Dermis microvascular lymphatic vessel endothelial cell (primary cell): ENCODE results near the gene UBE3D. TPM values are rescaled to one million over a fixed set of nuclear protein-coding genes. Genes with fewer than 3 reads are reported as not detected.
"Not testable (repeated sequence)": the region's sequence is repeated elsewhere in the genome, so short reads cannot be mapped to it uniquely, and the experiment has no call there.

ENCODE experiments used
- DNase-seq, 2 donors: peaks; one replicate each; pipeline versions ENCODE4 v3.0.0 to v3.0.0-alpha.2; 2010; ENCODE audit warnings: low read depth in 2 of 2
- total RNA-seq: library from RNA; depleted of rRNA; stranded (reverse); fragments of >200 nt; gene quantifications from 2 replicates; pipeline ENCODE4 v1.2.1, GENCODE V29; 2014

UBE3D gene
- total RNA-seq, 1 donor from 2014 or later: 2.6 TPM

- no peak for DNase-seq
Observed at GRCh38 chr6:82978362-82978945, 87.2 kb downstream of the UBE3D start.

GRCh38 chr6:82976179-82976578 is 89.5 kb downstream of the UBE3D start:
- no peak for DNase-seq

GRCh38 chr6:82971877-82972460 is 93.7 kb downstream of the UBE3D start:
- DNase-seq: no peak

DNA sequence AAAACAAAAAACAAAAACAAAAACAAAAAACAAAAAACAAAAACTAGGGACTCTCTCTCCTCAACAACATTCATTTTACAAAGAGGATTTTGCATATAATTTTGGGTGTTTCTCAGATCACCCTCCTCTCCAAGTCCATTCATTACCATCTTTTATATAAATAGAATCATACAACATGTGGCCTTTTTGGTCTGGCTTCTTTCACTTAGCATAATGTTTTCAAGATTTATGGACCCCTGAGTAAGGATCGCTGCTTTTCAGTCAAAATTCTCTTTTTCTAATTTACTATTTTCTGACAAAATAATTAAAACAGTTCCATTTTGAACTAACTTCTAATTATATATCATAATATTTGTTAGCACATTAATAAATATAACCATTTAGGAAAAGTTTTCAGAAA is 94.8 kb downstream of the UBE3D start:
- DNase-seq: no peak

- no peak for DNase-seq
Observed at GRCh38 chr6:82968708-82969107, 96.9 kb downstream of the UBE3D start.

- no peak for DNase-seq
Observed at GRCh38 chr6:82963191-82963925, 102.3 kb downstream of the UBE3D start.

GRCh38 chr6:82959385-82959941 is 106.2 kb downstream of the UBE3D start:
- no peak for DNase-seq

DNA sequence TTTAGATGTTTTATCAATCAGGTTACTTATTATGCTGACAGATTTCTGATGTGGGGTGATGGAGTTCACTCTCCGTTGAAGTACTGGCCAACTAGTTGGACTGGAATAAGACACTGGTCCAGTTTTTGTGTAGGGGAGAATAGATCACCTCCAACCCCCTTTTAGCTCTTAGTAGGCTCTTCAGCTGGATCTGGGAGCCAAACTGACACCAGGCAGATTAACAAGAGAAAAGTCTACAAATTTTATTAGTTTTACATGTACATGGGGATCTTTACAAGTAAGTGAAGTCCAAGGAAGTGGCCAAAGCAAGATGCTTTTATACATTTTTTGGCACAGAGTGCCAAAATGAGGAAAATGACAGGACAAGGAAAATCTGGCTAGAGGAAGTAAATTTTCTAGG is 107.1 kb downstream of the UBE3D start:
- no peak for DNase-seq

- DNase-seq: no peak
Observed at GRCh38 chr6:82957868-82958245, 107.8 kb downstream of the UBE3D start.

GRCh38 chr6:82957171-82957867 is 108.3 kb downstream of the UBE3D start:
- no peak for DNase-seq

DNA sequence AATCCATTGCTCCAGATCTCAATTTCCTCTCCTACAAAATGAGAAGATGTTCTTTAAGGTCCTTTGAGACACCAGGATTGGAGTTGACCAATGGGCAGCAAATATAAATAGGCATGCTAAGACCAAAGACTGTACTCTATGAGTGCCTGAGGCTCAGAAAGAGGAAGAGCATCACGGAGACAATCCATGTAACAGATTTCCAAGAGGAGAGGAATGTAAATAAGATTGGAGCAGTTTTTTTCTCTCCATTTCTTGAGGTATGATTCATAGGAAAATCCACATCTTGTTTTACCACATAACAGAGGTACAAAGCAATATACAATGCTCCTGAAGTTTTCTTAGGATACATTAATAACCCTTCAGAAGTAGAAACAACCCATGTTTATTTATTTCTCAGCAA is 109.8 kb downstream of the UBE3D start:
- DNase-seq: no peak

- no peak for DNase-seq
Observed at GRCh38 chr6:82954937-82955577, 110.6 kb downstream of the UBE3D start.

GRCh38 chr6:82954356-82954755 is 111.3 kb downstream of the UBE3D start:
- no peak for DNase-seq

- no peak for DNase-seq
Observed at GRCh38 chr6:82953871-82954270, 111.8 kb downstream of the UBE3D start.

DNA sequence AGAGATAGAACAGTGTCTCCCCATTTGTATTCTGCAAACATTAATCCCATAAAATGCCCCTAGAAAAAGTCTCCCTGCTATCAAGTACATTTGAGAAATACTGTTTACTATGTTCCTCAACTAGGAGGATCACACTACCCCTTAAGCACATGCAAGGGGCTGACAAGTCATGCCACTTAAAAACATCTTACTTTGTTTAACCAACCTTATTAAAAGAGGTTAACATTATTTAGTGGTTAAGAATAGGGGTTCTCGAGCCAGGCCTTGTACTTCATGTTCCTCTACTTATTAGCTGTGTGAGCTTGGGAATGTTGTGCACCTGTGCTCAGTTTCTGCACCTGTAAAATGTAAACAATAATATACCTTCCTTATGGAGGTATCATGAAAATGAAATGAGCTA is 113.7 kb downstream of the UBE3D start:
- no peak for DNase-seq

DNA sequence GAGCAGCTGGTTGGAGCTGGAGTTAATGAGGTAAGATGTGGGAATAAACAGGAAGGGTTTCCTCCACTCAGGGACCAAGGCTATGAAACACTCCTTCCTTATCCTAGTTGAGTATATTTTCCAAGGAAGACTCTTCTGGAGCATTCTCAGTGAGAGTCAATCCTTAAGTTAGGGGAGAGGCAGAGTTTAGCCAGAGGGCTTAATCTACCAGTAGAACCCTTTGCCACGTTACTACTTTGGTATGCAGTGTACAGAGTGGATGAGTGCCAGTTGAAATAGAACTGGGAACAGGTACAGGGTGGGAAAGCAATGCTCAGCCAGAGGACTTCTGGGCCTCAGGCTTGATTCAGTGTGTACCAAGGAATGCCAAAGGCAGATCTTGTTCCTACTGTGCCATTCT is 114.3 kb downstream of the UBE3D start:
- no peak for DNase-seq

GRCh38 chr6:82930915-82931314 is 134.7 kb downstream of the UBE3D start:
- not testable (repeated sequence) for DNase-seq

DNA sequence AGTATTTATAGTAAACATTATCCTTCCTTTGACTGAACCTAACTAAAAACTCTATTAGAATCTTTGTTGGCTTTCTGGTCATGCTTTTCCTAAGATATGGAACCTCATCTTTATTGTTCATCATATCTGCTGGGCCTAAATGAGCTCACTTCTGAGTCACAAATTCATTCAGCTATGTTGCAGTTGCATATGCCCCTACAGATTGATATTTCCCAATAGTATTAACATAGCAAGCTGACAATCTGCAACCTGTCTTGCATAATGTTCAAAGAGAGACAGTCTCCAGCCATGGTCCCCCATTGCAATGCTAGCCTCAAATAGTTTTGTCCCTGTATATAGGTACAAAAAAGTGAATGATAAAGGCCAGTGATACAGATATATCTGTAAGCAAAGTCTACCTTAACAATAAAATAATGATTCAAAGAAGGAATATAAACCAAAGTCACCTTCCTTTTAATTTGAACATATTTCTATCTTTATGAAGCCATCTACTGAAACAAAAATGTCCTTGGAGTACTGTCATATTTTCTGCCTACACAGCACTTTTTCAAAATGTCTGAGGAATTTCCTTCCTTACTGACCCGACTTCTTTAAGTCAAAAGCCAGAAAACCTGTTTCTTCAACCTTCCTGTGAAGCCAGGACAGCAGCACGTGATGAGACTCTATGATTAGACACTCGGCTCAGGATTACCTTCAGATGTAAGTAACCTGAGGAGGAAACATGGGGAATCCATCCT is 140.7 kb downstream of the UBE3D start:
- no peak for DNase-seq

DNA sequence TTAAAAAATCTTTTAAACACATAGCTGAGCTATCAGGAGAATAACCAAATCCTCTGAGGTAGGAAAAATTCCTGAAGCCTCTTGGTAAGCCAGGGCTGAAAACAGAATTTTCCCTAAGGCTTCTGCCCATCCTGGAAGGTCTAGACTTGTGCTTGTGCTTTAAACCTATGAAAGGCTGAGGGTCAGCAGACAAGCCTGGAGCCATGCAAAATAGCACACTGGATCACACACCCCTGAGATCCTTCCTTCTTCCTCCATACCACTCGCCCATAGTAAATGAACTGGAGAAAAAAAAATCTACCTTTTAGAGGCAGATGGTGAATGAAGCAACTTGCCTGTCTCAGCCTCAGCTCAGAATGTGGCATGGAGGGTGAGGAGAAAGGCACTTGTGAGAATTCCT is 144.4 kb downstream of the UBE3D start:
- no peak for DNase-seq

DNA sequence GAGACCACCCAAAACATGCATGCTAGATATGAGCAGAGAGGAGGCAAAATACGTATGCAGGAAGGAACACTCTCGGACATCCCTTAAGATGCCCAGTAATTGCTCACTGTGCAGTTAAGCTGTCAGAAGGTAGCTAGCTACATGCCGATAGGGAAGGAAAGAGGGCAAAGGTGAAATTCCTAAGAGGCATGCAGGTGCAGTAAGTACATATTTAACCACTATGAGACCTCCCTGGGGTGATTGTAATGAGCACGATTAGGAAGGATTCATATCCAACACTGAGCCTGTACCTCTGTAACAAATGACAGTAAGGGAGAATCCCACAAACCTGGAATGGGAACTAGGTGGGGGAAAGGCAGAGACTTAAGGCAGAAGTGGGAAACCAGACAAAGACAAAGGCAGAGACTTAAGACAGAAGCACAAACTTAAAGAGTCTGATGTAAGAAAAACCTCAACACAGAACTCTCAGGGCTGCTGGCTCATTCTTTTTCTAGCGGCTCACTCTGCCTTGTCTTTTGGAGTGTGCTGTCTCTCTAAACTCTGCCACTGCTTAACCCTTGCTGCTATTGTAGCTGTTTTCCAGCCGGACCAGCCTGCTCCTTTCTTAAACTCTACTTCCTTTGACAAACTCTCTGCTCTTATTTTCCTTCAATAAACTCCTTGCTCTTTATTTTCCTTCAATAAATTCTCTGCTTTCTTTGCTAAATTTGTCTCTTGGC is 148.1 kb downstream of the UBE3D start:
- DNase-seq: no peak
